ENCODE measurements around the gene IP6K1.

Gene IP6K1

GRCh38 chr3:49721896-49722781 lies 64.2 kb downstream of the IP6K1 start:
- no peak for TF ChIP-seq FOXK2 (IDR thresholded peaks at IDR 0.05)
- TF ChIP-seq ELF4 (IDR thresholded peaks at IDR 0.05) = no peak
- TF ChIP-seq BHLHE40 (IDR thresholded peaks at IDR 0.05; ENCODE audit: borderline replicate concordance) = no peak
- TF ChIP-seq L3MBTL2 (conservative IDR thresholded peaks at IDR 0.05) = no peak
- CTCF ChIA-PET = no interaction called here
- no peak for DNase-seq (ENCODE audit: extremely low spot score)
- POLR2A ChIA-PET = interaction anchor here (1.1 to 1.9 kb wide), 3 partner anchors 9 to 19 kb away, joined by 3 to 6 read pairs (median 4); no protein-coding TSS in a partner anchor

- ChIA-PET POLR2A (interaction anchor here (0.9 to 1.9 kb wide), 3 partner anchors 9 to 65 kb away, joined by 3 to 6 read pairs (median 3); partner anchors contain the start of gene IP6K1), CTCF (no interaction called here)
- DNase-seq (ENCODE audit: extremely low spot score) = no peak
- TF ChIP-seq BHLHE40 (IDR thresholded peaks at IDR 0.05; ENCODE audit: borderline replicate concordance) = no peak
- no peak for TF ChIP-seq ELF4 (IDR thresholded peaks at IDR 0.05)
- no peak for TF ChIP-seq LEF1 (IDR thresholded peaks at IDR 0.05; ENCODE audit: borderline replicate concordance)
- no peak for TF ChIP-seq SUZ12 (IDR thresholded peaks at IDR 0.05)
- no peak for TF ChIP-seq NFRKB (IDR thresholded peaks at IDR 0.05)
- no peak for TF ChIP-seq FOXK2 (IDR thresholded peaks at IDR 0.05)
- no peak for TF ChIP-seq FOXA1 (IDR thresholded peaks at IDR 0.05)
- no peak for TF ChIP-seq ZNF384 (IDR thresholded peaks at IDR 0.05)
- TF ChIP-seq TARDBP (IDR thresholded peaks at IDR 0.05) = no peak
- TF ChIP-seq HDGF (IDR thresholded peaks at IDR 0.05; ENCODE audit: borderline replicate concordance) = no peak
- TF ChIP-seq L3MBTL2 (conservative IDR thresholded peaks at IDR 0.05) = no peak
Measured at GRCh38 chr3:49721596-49721895, 64.8 kb downstream of the IP6K1 start.

GRCh38 chr3:49720855-49721595 lies 65.3 kb downstream of the IP6K1 start:
- ChIA-PET POLR2A (interaction anchor here (0.8 to 1.9 kb wide), 4 partner anchors 8 to 136 kb away, joined by 3 to 6 read pairs (median 3); partner anchors contain the start of gene IP6K1), CTCF (no interaction called here)
- DNase-seq (ENCODE audit: extremely low spot score) = no peak
- TF ChIP-seq NFRKB (IDR thresholded peaks at IDR 0.05) = no peak
- no peak for TF ChIP-seq HDGF (IDR thresholded peaks at IDR 0.05; ENCODE audit: borderline replicate concordance)
- TF ChIP-seq ELF4 (IDR thresholded peaks at IDR 0.05) = peak; percentile 5; the same call in 1 of the 2 replicates

- DNase-seq (ENCODE audit: extremely low spot score) = peak; percentile 80
- CTCF ChIA-PET = interaction anchor here (0.6 kb wide), 1 partner anchor 292 kb away, joined by 7 read pairs; no protein-coding TSS in a partner anchor
- no peak for TF ChIP-seq FOXA1 (IDR thresholded peaks at IDR 0.05)
- no peak; the same call in 1 of the 2 replicates for TF ChIP-seq ELF4 (IDR thresholded peaks at IDR 0.05)
- no peak for TF ChIP-seq SUZ12 (IDR thresholded peaks at IDR 0.05)
- TF ChIP-seq ARNT (IDR thresholded peaks at IDR 0.05) = no peak
- TF ChIP-seq PKNOX1 (IDR thresholded peaks at IDR 0.05) = no peak
- TF ChIP-seq FOXK2 (IDR thresholded peaks at IDR 0.05) = no peak
- POLR2A ChIA-PET = no interaction called here
Measured at GRCh38 chr3:49719214-49719884, 67.0 kb downstream of the IP6K1 start, which contains the start of gene AMIGO3. TSS of gene AMIGO3 (minus strand) at chr3:49719684. CDS start at chr3:49719465, 219 bp downstream.

- ChIA-PET POLR2A (no interaction called here), CTCF (interaction anchor here (0.6 kb wide), 1 partner anchor 292 kb away, joined by 7 read pairs; no protein-coding TSS in a partner anchor)
- TF ChIP-seq ELF4 (IDR thresholded peaks at IDR 0.05) = no peak
- no peak for TF ChIP-seq HDGF (IDR thresholded peaks at IDR 0.05; ENCODE audit: borderline replicate concordance)
- TF ChIP-seq FOXK2 (IDR thresholded peaks at IDR 0.05) = no peak
- TF ChIP-seq LEF1 (IDR thresholded peaks at IDR 0.05; ENCODE audit: borderline replicate concordance) = no peak
- TF ChIP-seq ARNT (IDR thresholded peaks at IDR 0.05) = no peak
- TF ChIP-seq TARDBP (IDR thresholded peaks at IDR 0.05) = no peak
- no peak for TF ChIP-seq ZNF384 (IDR thresholded peaks at IDR 0.05)
- TF ChIP-seq PKNOX1 (IDR thresholded peaks at IDR 0.05) = no peak
- TF ChIP-seq FOXA1 (IDR thresholded peaks at IDR 0.05) = no peak
- TF ChIP-seq FOXM1 (IDR thresholded peaks at IDR 0.05; ENCODE audit: borderline replicate concordance) = no peak
- no peak for TF ChIP-seq SUZ12 (IDR thresholded peaks at IDR 0.05)
- no peak for TF ChIP-seq NFRKB (IDR thresholded peaks at IDR 0.05)
- TF ChIP-seq L3MBTL2 (conservative IDR thresholded peaks at IDR 0.05) = no peak
- no peak for TF ChIP-seq CTBP1 (IDR thresholded peaks at IDR 0.05; ENCODE audit: borderline replicate concordance)
- TF ChIP-seq BHLHE40 (IDR thresholded peaks at IDR 0.05; ENCODE audit: borderline replicate concordance) = no peak
- TF ChIP-seq SP1 (IDR thresholded peaks at IDR 0.05) = no peak
- no peak for DNase-seq (ENCODE audit: extremely low spot score)
Measured at GRCh38 chr3:49718858-49719213, 67.5 kb downstream of the IP6K1 start.
